Measurements from ENCODE around the gene CTNNBL1. TPM values are rescaled to one million over a fixed set of nuclear protein-coding genes. Genes with fewer than 3 reads are reported as not detected.

The CTNNBL1 gene
- total RNA-seq, 1 experiment from 2014 or later: 45.2 TPM

- DNase-seq (ENCODE audit: unreplicated experiment): no peak
- H3K4me1 Mint-ChIP-seq (ENCODE audit: insufficient read depth, unreplicated experiment): peaks cover 6% of the 10 kb centered on the region
- H3K27ac Mint-ChIP-seq (ENCODE audit: low read depth, unreplicated experiment): no peak overlapping the region
- H3K4me3 Mint-ChIP-seq (ENCODE audit: unreplicated experiment): no peak overlapping the region
- H3K9me3 Mint-ChIP-seq (ENCODE audit: unreplicated experiment): no peaks in the 10 kb centered on the region
- peaks cover 18% of the 10 kb centered on the region for H3K36me3 Mint-ChIP-seq (ENCODE audit: insufficient read depth, unreplicated experiment)
- ChIA-PET POLR2A (no interaction called here), CTCF (no interaction called here)
- H3K27me3 Mint-ChIP-seq (ENCODE audit: insufficient read depth, unreplicated experiment): no peaks in the 10 kb centered on the region
- intact Hi-C loops (cut with micrococcal nuclease): no loop called here
- TF ChIP-seq CTCF (IDR thresholded peaks at IDR 0.05; ENCODE audit: unreplicated experiment): no peak
- BruUV-seq (replicated peaks): no TSS peak
Measured at GRCh38 chr20:37872161-37872560, 178.3 kb downstream of the CTNNBL1 start.

GRCh38 chr20:37873884-37874283 is 180.1 kb downstream of the CTNNBL1 start:
- Mint-ChIP-seq H3K36me3 (ENCODE audit: insufficient read depth, unreplicated experiment) (peaks cover 18% of the 10 kb centered on the region), H3K4me3 (ENCODE audit: unreplicated experiment) (no peak overlapping the region), H3K9me3 (ENCODE audit: unreplicated experiment) (no peaks in the 10 kb centered on the region), H3K4me1 (ENCODE audit: insufficient read depth, unreplicated experiment) (peaks cover 6% of the 10 kb centered on the region), H3K27ac (ENCODE audit: low read depth, unreplicated experiment) (no peak overlapping the region), H3K27me3 (ENCODE audit: insufficient read depth, unreplicated experiment) (no peaks in the 10 kb centered on the region)
- no peak for TF ChIP-seq CTCF (IDR thresholded peaks at IDR 0.05; ENCODE audit: unreplicated experiment)
- ChIA-PET POLR2A (no interaction called here), CTCF (no interaction called here)
- intact Hi-C loops (cut with micrococcal nuclease): no loop called here
- no peak for DNase-seq (ENCODE audit: unreplicated experiment)
- BruUV-seq (replicated peaks): no TSS peak

GRCh38 chr20:37875460-37876175 is 181.8 kb downstream of the CTNNBL1 start:
- Mint-ChIP-seq H3K4me1 (ENCODE audit: insufficient read depth, unreplicated experiment) (peaks cover 4% of the 10 kb centered on the region), H3K4me3 (ENCODE audit: unreplicated experiment) (no peak overlapping the region), H3K36me3 (ENCODE audit: insufficient read depth, unreplicated experiment) (peaks cover 17% of the 10 kb centered on the region), H3K9me3 (ENCODE audit: unreplicated experiment) (no peaks in the 10 kb centered on the region), H3K27ac (ENCODE audit: low read depth, unreplicated experiment) (no peak overlapping the region), H3K27me3 (ENCODE audit: insufficient read depth, unreplicated experiment) (no peaks in the 10 kb centered on the region)
- DNase-seq (ENCODE audit: unreplicated experiment): no peak
- no TSS peak for BruUV-seq (replicated peaks)
- intact Hi-C loops (cut with micrococcal nuclease): no loop called here
- no peak for TF ChIP-seq CTCF (IDR thresholded peaks at IDR 0.05; ENCODE audit: unreplicated experiment)
- POLR2A ChIA-PET: no interaction called here
- CTCF ChIA-PET: interaction anchor here (0.7 to 0.9 kb wide), 2 partner anchors 13 to 1282 kb away, joined by 3 read pairs; no protein-coding TSS in a partner anchor

- TF ChIP-seq CTCF (IDR thresholded peaks at IDR 0.05; ENCODE audit: unreplicated experiment): no peak
- no peak for DNase-seq (ENCODE audit: unreplicated experiment)
- Mint-ChIP-seq H3K27me3 (ENCODE audit: insufficient read depth, unreplicated experiment) (peaks cover 7% of the 10 kb centered on the region), H3K4me1 (ENCODE audit: insufficient read depth, unreplicated experiment) (no peaks in the 10 kb centered on the region), H3K27ac (ENCODE audit: low read depth, unreplicated experiment) (no peak overlapping the region), H3K36me3 (ENCODE audit: insufficient read depth, unreplicated experiment) (peaks cover 12% of the 10 kb centered on the region), H3K4me3 (ENCODE audit: unreplicated experiment) (no peak overlapping the region), H3K9me3 (ENCODE audit: unreplicated experiment) (no peaks in the 10 kb centered on the region)
- ChIA-PET POLR2A (no interaction called here), CTCF (interaction anchor here (0.7 to 0.9 kb wide), 2 partner anchors 12 to 1283 kb away, joined by 3 read pairs; no protein-coding TSS in a partner anchor)
- intact Hi-C loops (cut with micrococcal nuclease): no loop called here
- no TSS peak for BruUV-seq (replicated peaks)
Measured at GRCh38 chr20:37876863-37877262, 183.0 kb downstream of the CTNNBL1 start.
